Measurements from ENCODE around the gene APP.
A peak's percentile ranks its signal among the peaks of the same experiment; 100 is the strongest.

APP gene

GRCh38 chr21:25967181-25967900, 203.2 kb downstream of the APP start:
- DNase-seq, result no peak

GRCh38 chr21:25965951-25966707, 204.4 kb downstream of the APP start:
- DNase-seq, result no peak

DNA sequence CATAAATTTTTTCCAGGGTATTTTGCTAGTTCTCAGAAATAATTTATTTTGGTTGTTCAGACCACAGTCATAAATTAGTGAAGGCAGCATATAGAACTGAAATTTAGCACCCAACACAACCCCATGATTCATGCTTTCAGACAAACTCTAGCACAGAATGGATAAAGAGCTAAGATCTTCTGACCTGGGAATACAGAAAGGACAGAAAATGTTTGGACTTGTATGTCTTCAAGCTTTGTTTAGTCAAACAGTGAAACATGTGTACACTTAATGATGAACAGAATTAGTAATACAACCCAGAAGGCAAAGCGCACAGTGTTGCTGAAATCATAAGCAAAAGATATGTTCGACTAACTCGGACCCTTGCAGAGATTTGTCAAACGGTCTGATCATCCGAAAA, 205.6 kb downstream of the APP start:
- DNase-seq, result no peak

DNA sequence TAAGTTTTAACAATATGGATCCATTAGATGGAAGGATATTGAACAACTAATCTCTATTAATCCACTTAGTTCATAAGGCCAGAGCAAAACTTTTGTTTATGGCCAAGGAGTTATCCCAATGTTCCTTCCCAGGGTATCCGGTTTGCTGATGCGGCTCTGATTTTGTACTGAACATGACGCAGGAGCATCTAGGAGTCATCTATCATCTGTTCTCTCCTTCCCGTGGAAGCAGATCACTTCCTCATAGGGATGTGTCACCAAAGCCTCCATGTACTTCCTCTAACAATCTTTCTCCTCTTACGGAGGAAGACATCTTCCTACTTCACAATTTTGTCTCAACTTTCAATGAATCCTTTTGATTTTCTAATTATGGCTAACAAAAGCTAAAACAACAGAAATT, 206.6 kb downstream of the APP start:
- no peak for DNase-seq

GRCh38 chr21:25963181-25963580, 207.4 kb downstream of the APP start:
- no peak for DNase-seq

GRCh38 chr21:25961042-25961441, 209.5 kb downstream of the APP start:
- DNase-seq, result no peak

GRCh38 chr21:25960402-25960801, 210.2 kb downstream of the APP start:
- DNase-seq, result no peak

DNA sequence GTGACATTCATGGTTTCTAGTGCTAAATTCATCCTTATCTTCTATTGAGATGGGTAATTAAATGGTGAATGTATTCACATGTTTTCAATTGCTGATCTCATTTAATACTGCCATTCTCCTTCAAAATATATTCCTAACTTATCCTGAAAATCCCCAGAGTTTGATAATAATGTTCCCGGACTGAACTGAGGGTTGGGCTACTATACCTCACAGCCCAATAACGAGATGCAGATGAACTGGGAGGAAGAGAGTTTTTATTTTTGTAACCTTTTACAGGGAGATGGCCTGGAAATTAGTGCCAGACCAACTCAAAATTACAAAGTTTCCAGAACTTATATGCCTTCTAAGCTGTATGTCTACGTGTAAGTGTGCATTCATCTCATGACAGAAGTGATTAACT, 210.8 kb downstream of the APP start:
- no peak for DNase-seq

DNA sequence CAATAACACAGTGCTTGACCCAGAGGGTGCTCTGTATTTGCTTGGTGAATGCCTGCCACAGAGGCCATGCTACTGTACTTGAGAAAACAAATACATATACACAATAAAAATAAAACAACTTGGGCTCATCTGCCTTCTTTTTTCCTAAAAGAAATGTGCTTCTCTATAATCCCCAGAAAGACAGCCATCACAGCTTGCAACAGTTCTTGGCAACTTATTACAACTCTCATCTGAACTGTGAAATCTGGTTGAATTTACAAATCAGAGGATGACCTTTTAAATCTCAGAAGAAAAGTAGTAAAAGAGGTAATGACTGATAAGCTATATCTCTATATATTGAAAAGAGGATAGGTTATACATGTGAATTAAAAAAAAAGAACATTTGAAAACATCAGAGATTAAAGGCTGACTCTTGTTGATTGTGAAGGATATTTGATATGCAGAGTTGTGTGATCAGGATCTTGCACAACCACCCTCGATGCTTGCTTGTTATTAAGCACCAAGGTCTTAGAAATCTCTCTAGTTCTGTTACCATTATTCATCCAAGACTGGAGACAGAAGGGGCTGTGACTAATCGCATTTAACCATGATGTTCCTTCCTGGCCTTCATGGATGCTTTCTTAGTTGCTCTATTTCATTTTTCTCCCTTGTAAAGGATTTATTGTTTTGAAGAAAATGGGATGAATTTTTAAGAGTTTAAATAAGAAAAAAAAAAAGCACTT, 213.4 kb downstream of the APP start:
- no peak for DNase-seq

DNA sequence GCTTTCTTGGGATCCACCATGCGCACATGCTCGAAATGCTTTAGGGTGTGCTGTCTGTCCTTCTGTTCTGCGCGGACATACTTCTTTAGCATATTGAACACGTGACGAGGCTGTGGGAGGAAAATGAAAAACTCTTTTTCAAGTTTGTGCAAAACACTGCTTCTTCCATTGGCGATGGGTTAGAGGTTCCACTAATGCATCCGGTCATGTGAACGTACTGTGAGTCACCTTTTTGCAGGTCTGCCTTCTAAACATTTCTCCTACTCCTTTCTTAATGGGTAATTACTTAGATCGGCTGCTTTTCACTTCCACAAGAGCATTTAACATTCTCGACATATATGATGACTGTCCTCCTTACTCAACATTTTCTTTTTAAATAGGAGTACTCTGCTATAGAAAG, 214.9 kb downstream of the APP start:
- no peak for DNase-seq

DNA sequence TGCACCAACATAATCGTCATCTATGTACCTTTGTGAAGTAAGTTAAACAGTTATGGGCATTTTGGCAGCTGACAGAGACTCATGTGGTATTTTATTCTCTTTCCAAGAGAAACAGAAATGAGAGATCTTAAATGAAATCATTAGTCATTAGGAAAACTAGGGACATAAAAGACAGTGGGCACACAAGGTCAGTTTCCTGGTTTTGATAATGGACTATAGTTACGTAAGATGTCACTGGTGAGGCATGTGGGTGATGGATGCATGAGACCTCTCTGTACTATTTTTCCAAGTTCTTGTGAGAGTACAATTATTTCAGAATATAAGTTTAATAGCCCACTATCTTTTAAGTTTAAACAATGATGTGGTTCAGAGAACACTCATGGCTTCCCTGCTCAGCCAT, 216.9 kb downstream of the APP start:
- no peak for DNase-seq

DNA sequence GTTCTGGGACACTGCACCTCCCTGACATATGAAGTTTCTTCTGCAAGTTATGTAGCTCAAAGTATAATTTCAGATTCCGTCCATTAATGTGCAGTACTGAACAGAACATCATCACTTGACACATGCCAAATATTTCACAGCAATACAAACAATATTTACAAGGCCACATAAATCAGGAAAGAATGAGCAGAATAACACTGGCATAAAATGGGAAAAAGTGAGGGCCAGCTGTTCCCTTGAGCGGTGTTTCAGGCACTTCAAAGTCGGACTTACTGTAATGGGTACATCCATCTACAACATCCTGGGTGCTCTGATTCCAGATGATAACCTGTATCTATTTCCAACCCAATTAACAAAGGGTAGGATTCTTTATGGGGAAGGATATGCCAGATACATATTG, 217.4 kb downstream of the APP start:
- no peak for DNase-seq

DNA sequence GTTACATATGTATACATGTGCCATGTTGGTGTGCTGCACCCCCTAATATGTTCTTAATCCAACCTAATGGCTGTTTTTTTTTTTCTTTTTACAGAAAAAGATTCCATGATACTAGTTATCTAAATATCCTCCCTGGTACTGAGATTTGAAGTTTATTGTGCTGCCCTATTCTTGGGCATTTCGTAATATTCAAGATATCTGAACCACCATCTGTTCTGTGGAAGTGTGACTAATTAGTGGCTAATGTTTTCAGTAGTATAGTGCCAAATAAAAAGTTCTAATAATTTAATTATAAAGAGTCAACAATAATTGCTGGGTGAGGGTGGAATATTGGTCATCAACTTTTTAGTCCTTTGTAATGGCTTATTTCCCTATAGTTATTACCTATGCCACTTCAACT, 218.3 kb downstream of the APP start:
- DNase-seq, result no peak

GRCh38 chr21:25949701-25950100, 220.9 kb downstream of the APP start:
- no peak for DNase-seq

DNA sequence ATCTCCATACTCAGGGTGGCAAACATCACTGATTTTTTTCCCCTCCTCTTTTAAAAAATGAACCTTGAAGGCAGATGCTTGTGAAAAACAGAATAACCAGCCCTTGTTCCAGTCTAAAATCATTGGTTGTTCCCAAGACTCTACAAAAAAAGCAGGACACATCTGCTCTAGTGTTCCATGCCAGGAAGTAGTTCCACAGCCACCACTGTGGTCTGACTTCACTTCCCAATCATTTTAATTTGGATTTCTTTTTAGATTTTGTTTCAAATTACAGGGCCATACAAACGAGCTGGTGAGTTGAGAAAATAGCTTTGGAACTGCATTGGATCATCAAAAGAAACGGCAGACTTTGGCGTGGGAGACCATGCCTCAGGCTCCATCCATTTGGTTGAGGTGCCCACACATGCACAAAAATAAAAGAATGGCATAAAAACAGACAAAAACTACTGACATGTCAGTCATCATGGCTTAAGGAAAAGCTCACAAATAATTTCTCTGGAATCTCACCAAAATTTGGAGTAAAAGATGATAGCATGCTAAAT, 225.8 kb downstream of the APP start:
- DNase-seq, result no peak

- DNase-seq, result no peak
These were observed 226.5 kb downstream of the APP start for GRCh38 chr21:25944082-25944481.

- no peak for DNase-seq
These were observed 228.4 kb downstream of the APP start for GRCh38 chr21:25942135-25942534.

DNA sequence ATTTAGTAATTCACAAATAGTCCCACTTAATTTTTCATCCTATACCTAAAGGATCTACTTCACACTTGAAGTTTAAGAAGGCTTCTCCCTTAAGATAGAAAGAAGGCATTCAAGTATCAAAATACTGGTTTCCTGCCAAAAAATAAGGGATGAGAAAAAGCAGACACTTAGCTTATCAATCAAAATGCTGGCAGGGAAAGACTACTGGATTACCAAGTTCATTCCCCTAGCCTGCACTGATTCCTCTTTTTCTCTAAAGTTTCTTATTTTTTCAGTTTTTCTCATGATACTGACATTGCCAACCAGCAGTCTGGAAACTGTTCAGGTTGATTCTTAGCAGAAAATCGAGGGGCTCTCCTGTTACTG, 231.2 kb downstream of the APP start:
- no peak for DNase-seq

- peak; percentile 17 for DNase-seq
These were observed 231.7 kb downstream of the APP start for GRCh38 chr21:25938658-25939395.

DNA sequence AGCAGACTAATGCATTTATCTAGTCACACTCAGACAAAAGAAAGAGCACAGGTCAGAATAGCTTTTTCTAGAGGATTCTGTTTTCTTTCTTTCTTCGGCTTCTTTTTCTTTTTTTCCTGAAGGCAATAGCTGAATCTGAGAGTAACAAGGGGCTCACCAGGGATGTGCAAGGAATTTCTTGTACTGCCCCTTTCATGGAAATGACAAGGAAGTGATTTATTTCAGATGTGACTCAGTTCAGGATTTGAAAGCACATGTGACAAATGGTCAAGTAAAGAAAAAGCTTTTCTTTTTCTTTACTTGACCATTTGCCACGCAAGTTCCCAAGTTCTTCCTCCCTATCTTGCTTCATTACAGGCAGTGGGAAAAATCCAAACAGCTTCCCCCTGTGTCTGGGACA, 233.8 kb downstream of the APP start:
- no peak for DNase-seq

DNA sequence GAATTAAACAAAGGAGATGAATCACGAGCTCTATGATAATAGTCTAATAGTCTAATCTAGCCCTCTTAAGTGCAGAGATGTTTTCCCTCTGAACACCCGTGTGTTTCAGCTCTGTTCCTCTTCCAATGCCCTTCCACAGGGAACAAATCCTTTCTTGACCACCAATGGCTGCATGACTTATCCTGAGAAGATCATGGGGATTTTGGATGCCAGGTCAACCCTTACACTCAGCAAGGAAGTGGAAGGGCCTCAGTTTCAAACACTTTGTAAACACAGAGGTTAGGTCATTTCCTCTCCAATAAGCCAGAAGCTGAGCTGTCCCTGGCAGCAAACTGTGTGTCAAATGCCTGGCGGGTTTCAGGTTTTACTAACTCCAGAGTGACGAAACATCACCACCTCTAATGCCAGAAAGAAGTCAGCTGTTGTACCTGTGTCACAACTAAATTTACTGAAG, 235.8 kb downstream of the APP start:
- DNase-seq, result no peak

DNA sequence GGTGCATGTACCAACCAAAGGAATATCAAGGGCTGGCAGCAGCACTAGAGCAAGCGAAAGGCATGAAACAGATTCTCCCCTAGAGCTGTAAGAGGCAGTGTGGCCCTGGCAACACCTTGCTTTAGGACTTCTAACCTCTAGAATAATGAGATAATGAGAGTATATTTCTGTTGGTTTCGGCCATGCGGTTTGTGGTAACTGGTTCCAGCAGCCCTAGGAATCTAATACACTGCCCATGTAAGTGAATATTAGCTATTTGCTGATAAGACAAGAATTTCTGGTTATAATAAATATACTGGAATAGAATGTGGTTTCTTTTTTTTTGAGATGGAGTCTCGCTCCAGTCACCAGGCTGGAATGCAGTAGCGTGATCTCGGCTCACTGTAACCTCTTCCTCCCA, 236.4 kb downstream of the APP start:
- no peak for DNase-seq

- no peak for DNase-seq
These were observed 238.8 kb downstream of the APP start for GRCh38 chr21:25931765-25932164.
